ENCODE results near the gene FPR3.
"Not testable (repeated sequence)": the region's sequence is repeated elsewhere in the genome, so short reads cannot be mapped to it uniquely, and the experiment has no call there.

The FPR3 gene

DNA sequence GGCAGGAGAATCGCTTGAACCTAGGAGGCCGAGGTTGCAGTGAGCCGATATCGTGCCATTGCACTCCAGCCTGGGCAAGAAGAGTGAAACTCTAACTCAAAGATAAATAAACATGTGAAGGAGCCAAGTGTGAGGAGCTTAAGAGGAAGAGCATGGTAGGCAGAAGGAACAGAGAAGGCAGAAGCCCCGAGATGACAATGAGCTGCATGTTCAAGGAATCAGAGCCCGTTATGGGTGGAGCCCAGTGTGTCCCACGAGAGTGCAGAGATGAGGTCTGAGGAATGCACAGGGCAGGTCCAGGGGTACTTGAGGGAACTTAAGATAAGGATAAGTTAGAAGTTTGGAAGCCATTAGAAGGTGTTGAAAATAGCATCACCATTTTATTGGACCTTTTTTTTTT, 33.3 kb upstream of the FPR3 start:
- no peak overlapping the region for H3K4me3 ChIP-seq (ENCODE audit: low read depth in 1 of 5, low read length in 5 of 5)
- H3K4me1 ChIP-seq (ENCODE audit: control insufficient read depth in 5 of 5, insufficient read depth in 5 of 5, low read length in 5 of 5), result no peaks in the 10 kb centered on the region
- H3K36me3 ChIP-seq (ENCODE audit: control insufficient read depth in 5 of 5, insufficient read depth in 5 of 5, low read length in 5 of 5), result no peaks in the 10 kb centered on the region
- H3K9me3 ChIP-seq (ENCODE audit: control insufficient read depth in 5 of 5, low read length in 5 of 5), result no peaks in the 10 kb centered on the region
- H3K27me3 ChIP-seq (ENCODE audit: control insufficient read depth in 5 of 5, insufficient read depth in 4 of 5, low read length in 5 of 5), result peaks cover 0 to 8% (median 3%) of the 10 kb centered on the region in 5 donors
- no peak overlapping the region for H3K27ac ChIP-seq (ENCODE audit: low read depth, low read length)
- no peak overlapping the region for H3K9ac ChIP-seq (ENCODE audit: low read length in 5 of 5)

DNA sequence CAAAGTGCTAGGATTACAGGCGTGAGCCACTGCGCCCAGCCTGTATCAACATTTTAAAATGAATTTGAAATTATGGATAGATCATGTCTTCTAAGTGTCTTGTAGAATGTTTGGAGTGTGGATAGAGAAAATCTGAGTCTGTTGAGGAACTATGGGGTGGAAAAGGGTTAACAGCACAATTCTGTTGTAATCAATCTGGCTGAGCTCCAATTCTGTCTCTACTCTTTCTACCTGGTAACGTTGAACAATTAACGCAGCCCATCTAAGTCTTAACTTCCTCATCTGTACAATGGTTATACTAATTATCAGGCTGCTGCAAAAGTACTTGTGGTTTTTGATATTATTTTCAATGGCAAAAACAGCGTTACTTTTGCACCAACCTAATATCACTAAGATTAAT, 29.9 kb upstream of the FPR3 start:
- Histone ChIP-seq H3K27me3 (ENCODE audit: control insufficient read depth in 5 of 5, insufficient read depth in 4 of 5, low read length in 5 of 5) (peaks cover 0 to 8% (median 3%) of the 10 kb centered on the region in 5 donors), H3K4me1 (ENCODE audit: control insufficient read depth in 5 of 5, insufficient read depth in 5 of 5, low read length in 5 of 5) (no peaks in the 10 kb centered on the region), H3K27ac (ENCODE audit: low read depth, low read length) (no peak overlapping the region), H3K9ac (ENCODE audit: low read length in 5 of 5) (no peak overlapping the region), H3K9me3 (ENCODE audit: control insufficient read depth in 5 of 5, low read length in 5 of 5) (no peaks in the 10 kb centered on the region), H3K4me3 (ENCODE audit: low read depth in 1 of 5, low read length in 5 of 5) (no peak overlapping the region), H3K36me3 (ENCODE audit: control insufficient read depth in 5 of 5, insufficient read depth in 5 of 5, low read length in 5 of 5) (no peaks in the 10 kb centered on the region)

DNA sequence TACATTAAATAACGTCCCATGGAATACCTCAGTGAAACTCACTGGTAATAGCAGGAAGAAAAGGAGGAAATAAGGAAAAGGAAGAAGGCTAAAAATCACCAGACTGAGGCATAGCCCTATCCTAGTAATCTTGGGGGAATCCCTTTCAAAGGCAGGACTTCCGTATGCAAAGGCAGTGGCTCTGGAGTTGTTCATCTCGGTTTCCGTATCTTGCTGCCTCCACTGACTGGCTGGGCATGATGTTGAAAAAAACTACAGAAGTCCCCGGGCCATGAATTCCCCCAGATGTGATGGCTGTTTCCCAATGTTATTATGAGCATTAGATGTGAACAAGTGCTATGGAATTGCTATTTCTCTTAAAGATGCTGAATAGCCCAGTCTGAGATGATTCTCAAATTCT, 28.5 kb upstream of the FPR3 start:
- no peaks in the 10 kb centered on the region for H3K9me3 ChIP-seq (ENCODE audit: control insufficient read depth in 5 of 5, low read length in 5 of 5)
- no peak overlapping the region for H3K27ac ChIP-seq (ENCODE audit: low read depth, low read length)
- H3K4me1 ChIP-seq (ENCODE audit: control insufficient read depth in 5 of 5, insufficient read depth in 5 of 5, low read length in 5 of 5), result no peaks in the 10 kb centered on the region
- no peak overlapping the region for H3K4me3 ChIP-seq (ENCODE audit: low read depth in 1 of 5, low read length in 5 of 5)
- H3K36me3 ChIP-seq (ENCODE audit: control insufficient read depth in 5 of 5, insufficient read depth in 5 of 5, low read length in 5 of 5), result no peaks in the 10 kb centered on the region
- peaks cover 0 to 8% (median 3%) of the 10 kb centered on the region in 5 donors for H3K27me3 ChIP-seq (ENCODE audit: control insufficient read depth in 5 of 5, insufficient read depth in 4 of 5, low read length in 5 of 5)
- no peak overlapping the region for H3K9ac ChIP-seq (ENCODE audit: low read length in 5 of 5)

DNA sequence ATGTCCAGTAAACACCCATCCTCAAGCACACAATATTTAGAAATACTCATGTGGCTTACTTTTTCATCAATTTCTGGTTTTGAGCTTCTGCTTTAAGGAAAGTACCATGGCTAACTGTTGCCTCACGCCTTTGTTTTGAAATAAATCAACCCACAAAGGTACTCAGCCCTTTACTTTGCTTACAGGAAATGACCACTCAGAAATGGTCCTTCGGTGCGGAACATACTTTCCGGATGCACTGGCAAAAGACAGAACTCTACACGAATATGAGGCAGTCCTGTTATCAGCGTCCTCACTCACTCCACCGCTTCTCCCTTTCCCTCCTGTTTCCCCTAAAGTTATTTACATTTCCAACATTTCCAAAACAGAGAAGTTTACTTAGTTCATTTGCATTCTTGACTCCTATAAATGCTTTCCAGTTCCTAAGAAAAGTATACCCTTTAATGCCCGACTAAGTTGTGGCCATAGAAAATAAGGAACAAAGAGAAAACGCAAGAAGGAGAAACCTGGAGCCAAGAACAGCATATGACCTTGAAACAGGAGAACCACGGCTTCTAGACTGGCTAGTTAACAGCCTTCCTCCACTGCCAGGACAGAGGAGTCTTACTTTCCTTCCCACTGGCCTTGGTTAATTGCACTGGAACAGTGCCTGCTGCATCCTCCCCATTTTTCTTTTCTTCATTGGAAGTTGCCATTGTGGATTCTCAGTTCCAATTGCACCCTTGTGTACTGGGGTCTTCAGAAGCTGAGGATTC, 23.4 kb upstream of the FPR3 start:
- H3K9ac ChIP-seq (ENCODE audit: low read length in 5 of 5), result no peak overlapping the region
- H3K27me3 ChIP-seq (ENCODE audit: control insufficient read depth in 5 of 5, insufficient read depth in 4 of 5, low read length in 5 of 5), result peaks cover 0 to 7% (median 0%) of the 10 kb centered on the region in 5 donors
- no peak overlapping the region for H3K4me3 ChIP-seq (ENCODE audit: low read depth in 1 of 5, low read length in 5 of 5)
- no peaks in the 10 kb centered on the region for H3K4me1 ChIP-seq (ENCODE audit: control insufficient read depth in 5 of 5, insufficient read depth in 5 of 5, low read length in 5 of 5)
- no peaks in the 10 kb centered on the region for H3K9me3 ChIP-seq (ENCODE audit: control insufficient read depth in 5 of 5, low read length in 5 of 5)
- H3K36me3 ChIP-seq (ENCODE audit: control insufficient read depth in 5 of 5, insufficient read depth in 5 of 5, low read length in 5 of 5), result no peaks in the 10 kb centered on the region
- H3K27ac ChIP-seq (ENCODE audit: low read depth, low read length), result no peak overlapping the region

DNA sequence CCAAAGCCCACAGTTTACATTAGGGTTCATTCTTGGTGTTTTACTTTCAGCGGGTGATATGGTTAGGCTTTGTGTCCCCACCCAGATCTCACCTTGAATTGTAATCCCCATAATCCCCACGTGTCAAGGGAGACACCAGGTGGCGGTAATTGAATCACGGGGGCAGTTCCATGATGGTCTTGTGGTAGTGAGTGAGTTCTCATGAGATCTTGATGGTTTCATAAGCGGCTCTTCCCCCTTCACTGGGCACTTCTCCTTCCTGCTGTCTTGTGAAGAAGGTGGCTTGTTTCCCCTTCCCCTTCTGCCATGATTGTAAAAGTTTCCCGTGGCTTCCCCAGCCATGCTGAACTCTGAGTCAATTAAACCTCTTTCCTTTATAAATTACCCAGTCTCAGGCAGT, 22.0 kb upstream of the FPR3 start:
- no peak overlapping the region for H3K9ac ChIP-seq (ENCODE audit: low read length in 5 of 5)
- H3K4me1 ChIP-seq (ENCODE audit: control insufficient read depth in 5 of 5, insufficient read depth in 5 of 5, low read length in 5 of 5), result peaks cover 0 to 5% (median under 1%) of the 10 kb centered on the region in 5 donors
- H3K27ac ChIP-seq (ENCODE audit: low read depth, low read length), result no peak overlapping the region
- peaks cover 0 to 7% (median 0%) of the 10 kb centered on the region in 5 donors for H3K27me3 ChIP-seq (ENCODE audit: control insufficient read depth in 5 of 5, insufficient read depth in 4 of 5, low read length in 5 of 5)
- H3K9me3 ChIP-seq (ENCODE audit: control insufficient read depth in 5 of 5, low read length in 5 of 5), result no peaks in the 10 kb centered on the region
- H3K36me3 ChIP-seq (ENCODE audit: control insufficient read depth in 5 of 5, insufficient read depth in 5 of 5, low read length in 5 of 5), result no peaks in the 10 kb centered on the region
- no peak overlapping the region for H3K4me3 ChIP-seq (ENCODE audit: low read depth in 1 of 5, low read length in 5 of 5)

DNA sequence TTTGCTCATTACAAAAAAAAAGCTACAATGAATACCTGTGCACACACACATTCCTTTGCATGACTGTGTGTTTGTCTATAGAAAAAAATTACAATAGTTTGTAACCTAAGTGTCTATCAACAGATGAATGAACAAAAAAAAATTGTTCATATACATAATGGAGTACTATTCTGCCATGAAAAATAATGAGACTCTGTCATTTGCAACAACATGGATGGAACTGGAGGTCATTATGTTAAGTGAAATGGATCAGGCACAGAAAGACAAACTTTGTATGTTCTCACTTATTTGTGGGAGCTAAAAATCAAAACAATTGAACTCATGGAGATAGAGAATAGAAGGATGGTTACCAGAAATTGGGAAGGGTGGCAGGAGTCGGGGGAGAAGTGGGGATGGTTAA, 18.4 kb upstream of the FPR3 start:
- not testable (repeated sequence) for H3K27ac ChIP-seq (ENCODE audit: low read depth, low read length); H3K9me3 ChIP-seq (ENCODE audit: control insufficient read depth in 5 of 5, low read length in 5 of 5); H3K4me3 ChIP-seq (ENCODE audit: low read depth in 1 of 5, low read length in 5 of 5); H3K9ac ChIP-seq (ENCODE audit: low read length in 5 of 5); H3K36me3 ChIP-seq (ENCODE audit: control insufficient read depth in 5 of 5, insufficient read depth in 5 of 5, low read length in 5 of 5)
- Histone ChIP-seq H3K4me1 (ENCODE audit: control insufficient read depth in 5 of 5, insufficient read depth in 5 of 5, low read length in 5 of 5) (peaks cover 0 to 14% (median 3%) of the 10 kb centered on the region in 5 donors), H3K27me3 (ENCODE audit: control insufficient read depth in 5 of 5, insufficient read depth in 4 of 5, low read length in 5 of 5) (peaks cover 0 to 21% (median 0%) of the 10 kb centered on the region in 5 donors)

DNA sequence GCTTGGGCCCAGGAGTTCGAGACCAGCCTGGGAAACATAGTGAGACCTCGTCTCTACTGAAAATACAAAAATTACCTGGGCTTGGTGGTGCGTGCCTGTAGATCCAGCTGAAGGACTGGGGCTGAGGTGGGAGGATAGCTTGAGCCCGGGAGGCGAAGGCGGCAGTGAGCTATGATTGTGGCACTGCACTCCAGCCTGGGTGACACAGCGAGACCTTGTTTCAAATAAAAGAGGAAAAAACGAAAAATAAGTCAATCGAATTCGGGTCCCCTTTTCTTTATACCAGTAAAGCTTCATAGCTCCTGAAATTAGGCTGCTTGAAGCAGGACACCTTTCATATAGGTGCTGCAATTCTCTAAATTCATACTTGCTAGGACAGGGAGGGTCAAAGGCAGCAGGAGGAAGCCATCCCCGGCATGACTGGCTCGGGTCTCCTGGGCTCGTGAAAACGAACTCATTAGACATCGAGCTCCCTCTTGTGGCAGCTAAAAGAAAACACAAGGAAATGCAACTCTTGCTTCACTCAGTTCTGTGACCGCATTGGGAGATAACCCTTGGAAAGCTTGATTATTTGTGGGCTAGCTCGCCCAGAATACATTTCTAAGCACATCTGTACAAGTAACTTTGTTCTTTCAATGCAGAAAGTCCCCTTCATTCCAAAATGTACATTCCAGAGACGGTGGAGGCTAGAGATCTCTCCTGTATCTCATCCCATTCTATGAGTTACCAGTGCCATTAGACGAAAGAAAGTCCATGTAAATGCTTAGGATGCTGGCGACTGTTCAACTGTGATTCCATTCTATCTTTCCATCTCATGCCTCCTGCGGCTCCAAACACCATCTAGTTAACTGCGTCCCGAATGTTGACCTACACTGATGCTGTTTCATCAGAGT, 17.1 kb upstream of the FPR3 start:
- Histone ChIP-seq H3K36me3 (ENCODE audit: control insufficient read depth in 5 of 5, insufficient read depth in 5 of 5, low read length in 5 of 5) (no peaks in the 10 kb centered on the region), H3K27me3 (ENCODE audit: control insufficient read depth in 5 of 5, insufficient read depth in 4 of 5, low read length in 5 of 5) (peaks cover 0 to 15% (median 0%) of the 10 kb centered on the region in 5 donors), H3K4me1 (ENCODE audit: control insufficient read depth in 5 of 5, insufficient read depth in 5 of 5, low read length in 5 of 5) (peaks cover 0 to 14% (median 3%) of the 10 kb centered on the region in 5 donors), H3K9ac (ENCODE audit: low read length in 5 of 5) (no peak overlapping the region), H3K27ac (ENCODE audit: low read depth, low read length) (no peak overlapping the region), H3K4me3 (ENCODE audit: low read depth in 1 of 5, low read length in 5 of 5) (no peak overlapping the region), H3K9me3 (ENCODE audit: control insufficient read depth in 5 of 5, low read length in 5 of 5) (no peaks in the 10 kb centered on the region)

DNA sequence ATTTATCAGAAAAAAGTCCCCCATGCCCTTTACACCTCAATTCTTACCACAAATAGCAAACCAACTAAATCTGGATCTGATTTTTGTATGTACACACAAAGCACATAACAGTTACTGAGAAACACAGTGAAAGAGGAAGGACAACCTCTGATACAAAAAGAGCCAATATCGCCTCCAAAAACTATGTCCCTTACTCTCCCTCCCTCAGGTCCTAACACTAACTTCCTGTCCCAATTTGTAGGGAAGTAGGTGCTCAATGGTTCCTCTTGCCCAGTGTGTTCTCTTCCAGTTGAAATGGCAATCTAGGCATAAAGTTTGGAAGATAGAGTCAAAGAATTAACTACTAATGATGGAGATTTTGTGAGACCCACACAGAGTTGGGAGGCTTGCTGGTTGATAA, 15.8 kb upstream of the FPR3 start:
- Histone ChIP-seq H3K9me3 (ENCODE audit: control insufficient read depth in 5 of 5, low read length in 5 of 5) (no peaks in the 10 kb centered on the region), H3K4me3 (ENCODE audit: low read depth in 1 of 5, low read length in 5 of 5) (no peak overlapping the region), H3K4me1 (ENCODE audit: control insufficient read depth in 5 of 5, insufficient read depth in 5 of 5, low read length in 5 of 5) (peaks cover 0 to 15% (median 3%) of the 10 kb centered on the region in 5 donors), H3K9ac (ENCODE audit: low read length in 5 of 5) (no peak overlapping the region), H3K27ac (ENCODE audit: low read depth, low read length) (no peak overlapping the region), H3K36me3 (ENCODE audit: control insufficient read depth in 5 of 5, insufficient read depth in 5 of 5, low read length in 5 of 5) (no peaks in the 10 kb centered on the region), H3K27me3 (ENCODE audit: control insufficient read depth in 5 of 5, insufficient read depth in 4 of 5, low read length in 5 of 5) (peaks cover 0 to 15% (median 0%) of the 10 kb centered on the region in 5 donors)

DNA sequence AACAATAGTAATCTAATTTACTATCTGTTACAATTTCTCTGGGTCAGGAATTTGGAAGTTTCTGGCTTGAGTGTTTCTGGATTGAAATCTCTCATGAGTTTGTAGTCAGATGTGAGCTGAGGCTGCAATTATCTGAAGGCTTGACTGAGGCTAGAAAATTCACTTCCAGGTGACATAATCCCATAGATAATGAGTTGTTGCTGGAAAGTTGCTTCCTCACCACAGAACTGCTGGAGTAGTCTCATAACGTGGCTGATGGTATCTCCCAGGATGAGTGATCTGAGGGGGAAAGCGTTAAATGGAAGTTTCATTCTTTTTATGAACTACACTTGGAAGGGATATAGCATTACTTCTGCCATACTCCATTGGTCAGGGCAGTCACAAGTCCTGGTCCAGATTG, 15.3 kb upstream of the FPR3 start:
- Histone ChIP-seq H3K4me3 (ENCODE audit: low read depth in 1 of 5, low read length in 5 of 5) (no peak overlapping the region), H3K9ac (ENCODE audit: low read length in 5 of 5) (no peak overlapping the region), H3K9me3 (ENCODE audit: control insufficient read depth in 5 of 5, low read length in 5 of 5) (no peaks in the 10 kb centered on the region), H3K4me1 (ENCODE audit: control insufficient read depth in 5 of 5, insufficient read depth in 5 of 5, low read length in 5 of 5) (peaks cover 0 to 18% (median 3%) of the 10 kb centered on the region in 5 donors), H3K27ac (ENCODE audit: low read depth, low read length) (no peak overlapping the region), H3K27me3 (ENCODE audit: control insufficient read depth in 5 of 5, insufficient read depth in 4 of 5, low read length in 5 of 5) (peaks cover 0 to 15% (median 0%) of the 10 kb centered on the region in 5 donors), H3K36me3 (ENCODE audit: control insufficient read depth in 5 of 5, insufficient read depth in 5 of 5, low read length in 5 of 5) (no peaks in the 10 kb centered on the region)

DNA sequence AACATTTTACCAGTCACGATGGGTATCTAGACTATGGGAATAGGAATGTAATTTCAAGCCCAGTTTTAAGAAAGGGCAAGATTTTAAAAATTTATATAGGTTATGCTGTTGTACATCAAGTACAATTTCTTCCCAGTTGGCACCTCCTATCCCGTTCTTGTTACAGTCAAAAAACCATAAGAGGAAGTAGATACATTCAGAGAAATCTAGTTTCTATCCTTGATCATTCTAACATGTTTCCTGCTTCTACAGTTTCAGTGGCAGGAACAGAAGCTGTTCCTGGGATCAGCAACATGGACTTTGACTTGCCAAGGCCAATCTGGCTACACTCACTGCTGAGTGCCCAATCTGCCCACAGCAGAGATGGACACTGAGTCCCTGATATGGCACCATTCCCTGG, 14.7 kb upstream of the FPR3 start:
- H3K4me3 ChIP-seq (ENCODE audit: low read depth in 1 of 5, low read length in 5 of 5), result no peak overlapping the region
- peaks cover 0 to 15% (median 0%) of the 10 kb centered on the region in 5 donors for H3K27me3 ChIP-seq (ENCODE audit: control insufficient read depth in 5 of 5, insufficient read depth in 4 of 5, low read length in 5 of 5)
- no peak overlapping the region for H3K27ac ChIP-seq (ENCODE audit: low read depth, low read length)
- H3K36me3 ChIP-seq (ENCODE audit: control insufficient read depth in 5 of 5, insufficient read depth in 5 of 5, low read length in 5 of 5), result no peaks in the 10 kb centered on the region
- H3K9ac ChIP-seq (ENCODE audit: low read length in 5 of 5), result no peak overlapping the region
- H3K4me1 ChIP-seq (ENCODE audit: control insufficient read depth in 5 of 5, insufficient read depth in 5 of 5, low read length in 5 of 5), result peaks cover 0 to 18% (median 3%) of the 10 kb centered on the region in 5 donors
- no peaks in the 10 kb centered on the region for H3K9me3 ChIP-seq (ENCODE audit: control insufficient read depth in 5 of 5, low read length in 5 of 5)

Data from subcutaneous abdominal adipose tissue (tissue), 5 donors.